Gastroesophageal sphincter (tissue), 4 donors: ENCODE measurements around the gene ZMPSTE24. TPM values are rescaled to one million over a fixed set of nuclear protein-coding genes. Genes with fewer than 3 reads are reported as not detected.

Experiments used
- ATAC-seq: fragments of 150-250 bp; one replicate; pipeline ENCODE4 v1.9.1; 2016; ENCODE audit warnings: mild to moderate bottlenecking, moderate library complexity
- H3K27ac ChIP-seq, 4 donors: fragments of 200-600 bp; sonication (generic) in 3 of 4; 1 replicate in 3 of 4; 2 replicates in 1 of 4; pipeline ENCODE4 v1.5.1; 2016 to 2019
- H3K27me3 ChIP-seq: fragments of 200-600 bp; sonication (generic); one replicate; pipeline ENCODE4 v1.5.1; 2019
- H3K36me3 ChIP-seq, 2 donors: fragments of 200-600 bp; sonication (generic); one replicate each; pipeline ENCODE4 v1.5.1; 2019; ENCODE audit warnings: control low read depth in 1 of 2
- H3K4me1 ChIP-seq, 3 donors: fragments of 200-600 bp; sonication (generic); 1 replicate in 2 of 3; 2 replicates in 1 of 3; pipeline ENCODE4 v1.5.1; 2016 to 2019; ENCODE audit warnings: control low read depth in 2 of 3
- H3K4me3 ChIP-seq, 2 donors: fragments of 200-600 bp; sonication (generic); one replicate each; pipeline ENCODE4 v1.5.1; 2019; ENCODE audit warnings: mild to moderate bottlenecking in 1 of 2, moderate library complexity in 1 of 2
- H3K9me3 ChIP-seq, 3 donors: fragments of 200-600 bp; sonication (generic); one replicate each; pipeline ENCODE4 v1.5.1; 2017 to 2019; ENCODE audit warnings: control low read depth in 2 of 3
- CTCF ChIP-seq, 4 experiments: fragments of 200-600 bp in 2 of 4; fragments of 450-650 bp in 2 of 4; sonication (generic) in 1 of 4; IDR thresholded peaks; one replicate each; pipeline ENCODE4 v1.5.1; 2017 to 2019; ENCODE audit warnings: antibody characterized with exemption in 4 of 4, mild to moderate bottlenecking in 2 of 4, moderate library complexity in 2 of 4
- EP300 ChIP-seq: sonication (generic); formaldehyde crosslinking; IDR thresholded peaks from one replicate; pipeline ENCODE4 v1.6.1; 2017; ENCODE audit warnings: antibody characterized with exemption, mild to moderate bottlenecking
- POLR2A ChIP-seq, 2 donors: fragments of 450-650 bp; IDR thresholded peaks; one replicate each; pipeline ENCODE4 v1.6.1; 2017; ENCODE audit warnings: antibody characterized with exemption in 2 of 2, mild to moderate bottlenecking in 2 of 2, moderate library complexity in 1 of 2
- POLR2AphosphoS5 ChIP-seq: sonication (generic); formaldehyde crosslinking; IDR thresholded peaks from one replicate; pipeline ENCODE4 v1.6.1; 2017; ENCODE audit warnings: antibody characterized with exemption
- WGBS, 2 donors: methylation state at CpG; one replicate each; pipeline ENCODE4 v1.1.5; 2018; ENCODE audit warnings: low coverage in 1 of 2; 5-methylcytosine and 5-hydroxymethylcytosine counted together
- total RNA-seq, 4 donors: library from RNA; depleted of rRNA; stranded (reverse); fragments of >200 nt; gene quantifications; one replicate each; pipeline ENCODE4 v1.1.0, GENCODE V29; 2016

ZMPSTE24 gene
- total RNA-seq, 4 donors from 2014 or later, result 49.0 to 76.1 (median 58.3) TPM

GRCh38 chr1:40315795-40316594, 58.0 kb downstream of the ZMPSTE24 start:
- peak; percentile 7 for ATAC-seq
- no peaks in the 10 kb centered on the region for H3K9me3 ChIP-seq
- peak overlapping the region; percentile 14 to 54 for H3K4me3 ChIP-seq
- H3K36me3 ChIP-seq, result no peaks in the 10 kb centered on the region
- H3K27ac ChIP-seq, result peak overlapping the region in 1 of 4 donors; percentile 74
- WGBS, 2 donors, result 33% methylated on average over 1 of the region's 41 CpGs; no CpG with 5 or more reads in 1 of the 2 donors
- peaks cover 0 to 35% (median 15%) of the 10 kb centered on the region in 3 donors for H3K4me1 ChIP-seq
- peaks cover 41% of the 10 kb centered on the region for H3K27me3 ChIP-seq
- TF ChIP-seq CTCF (IDR thresholded peaks at IDR 0.05), result no peak
- TF ChIP-seq EP300, result no peak
- no peak for TF ChIP-seq POLR2AphosphoS5
- no peak for TF ChIP-seq POLR2A (IDR thresholded peaks at IDR 0.05)

- Histone ChIP-seq H3K36me3 (no peaks in the 10 kb centered on the region), H3K27ac (peak within 1 kb of the TSS in 1 of 4 donors; percentile 74), H3K4me1 (peaks cover 0 to 35% (median 15%) of the 10 kb centered on the region in 3 donors), H3K27me3 (peaks cover 41% of the 10 kb centered on the region), H3K9me3 (no peaks in the 10 kb centered on the region), H3K4me3 (peak within 1 kb of the TSS; percentile 10 to 54)
- peak; percentile 4 for ATAC-seq
- TF ChIP-seq CTCF (IDR thresholded peaks at IDR 0.05) (no peak), EP300 (no peak), POLR2A (IDR thresholded peaks at IDR 0.05) (no peak), POLR2AphosphoS5 (no peak)
- 3% methylated on average over 5 of the region's 84 CpGs; no CpG with 5 or more reads in 1 of the 2 donors for WGBS, 2 donors
These were observed 58.8 kb downstream of the ZMPSTE24 start, which contains the start of gene COL9A2 for GRCh38 chr1:40316595-40317393. TSS of gene COL9A2 (minus strand) at chr1:40317286. CDS start at chr1:40317197, 89 bp downstream.

- Histone ChIP-seq H3K36me3 (no peaks in the 10 kb centered on the region), H3K9me3 (no peaks in the 10 kb centered on the region), H3K27ac (no peak overlapping the region), H3K27me3 (peaks cover 41% of the 10 kb centered on the region), H3K4me1 (peaks cover 0 to 35% (median 15%) of the 10 kb centered on the region in 3 donors), H3K4me3 (peak overlapping the region in 1 of 2 donors; percentile 54)
- TF ChIP-seq POLR2A (IDR thresholded peaks at IDR 0.05), result no peak
- TF ChIP-seq EP300, result no peak
- no peak for TF ChIP-seq CTCF (IDR thresholded peaks at IDR 0.05)
- no peak for TF ChIP-seq POLR2AphosphoS5
- WGBS, 2 donors, result 51 to 62% methylated on average over 6 to 14 of the region's 21 CpGs
- no peak for ATAC-seq
These were observed 59.5 kb downstream of the ZMPSTE24 start for GRCh38 chr1:40317394-40318074.

GRCh38 chr1:40318476-40318875, 60.4 kb downstream of the ZMPSTE24 start:
- no peaks in the 10 kb centered on the region for H3K36me3 ChIP-seq
- TF ChIP-seq EP300 (no peak), POLR2AphosphoS5 (no peak)
- H3K9me3 ChIP-seq, result no peaks in the 10 kb centered on the region
- H3K27ac ChIP-seq, result no peak overlapping the region
- peaks cover 41% of the 10 kb centered on the region for H3K27me3 ChIP-seq
- no peak for ATAC-seq
- 92% methylated on average over 2 to 4 of the region's 4 CpGs for WGBS, 2 donors
- no peak overlapping the region for H3K4me3 ChIP-seq
- H3K4me1 ChIP-seq, result peaks cover 0 to 35% (median 15%) of the 10 kb centered on the region in 3 donors
